IMR-90 (cell line): ENCODE measurements around the gene TACC2.

Experiments
- BHLHE40 ChIP-seq: fragments of 150-350 bp; IDR thresholded peaks from 2 replicates; pipeline ENCODE4 v1.6.1; 2016; ENCODE audit warnings: mild to moderate bottlenecking, low read depth, low read length
- CEBPB ChIP-seq: IDR thresholded peaks from 2 replicates; pipeline ENCODE4 v1.6.1; 2012; ENCODE audit warnings: low read depth, low read length, improper control_type of control experiment
- CHD1 ChIP-seq: IDR thresholded peaks from 2 replicates; pipeline ENCODE4 v1.6.1; 2012; ENCODE audit warnings: low read depth, low read length, improper control_type of control experiment
- MAFK ChIP-seq: IDR thresholded peaks from 2 replicates; pipeline ENCODE4 v1.6.1; 2012; ENCODE audit warnings: low read depth, low read length, improper control_type of control experiment
- NFE2L2 ChIP-seq: fragments of 150-350 bp; IDR thresholded peaks from 2 replicates; pipeline ENCODE4 v1.6.1; 2016; ENCODE audit warnings: low read depth, mild to moderate bottlenecking, low read length
- POLR2A ChIP-seq: IDR thresholded peaks from 2 replicates; pipeline ENCODE4 v1.6.1; 2012; ENCODE audit warnings: mild to moderate bottlenecking, low read depth, low read length
- RAD21 ChIP-seq: IDR thresholded peaks from 2 replicates; pipeline ENCODE4 v1.6.1; 2012; ENCODE audit warnings: low read length, improper control_type of control experiment
- RCOR1 ChIP-seq: IDR thresholded peaks from 2 replicates; pipeline ENCODE4 v1.6.1; 2012; ENCODE audit warnings: mild to moderate bottlenecking, low read length, improper control_type of control experiment; ENCODE audit not compliant: insufficient replicate concordance
- RFX5 ChIP-seq: IDR thresholded peaks from 2 replicates; pipeline ENCODE4 v1.8.0; 2012; ENCODE audit warnings: low read depth, mild to moderate bottlenecking, low read length, moderate library complexity
- SMC3 ChIP-seq: fragments of 150-350 bp; IDR thresholded peaks from 2 replicates; pipeline ENCODE4 v1.6.1; 2016; ENCODE audit warnings: low read depth, mild to moderate bottlenecking, antibody characterized with exemption, low read length, moderate library complexity
- TF ChIP-seq, protein P1 (sequence below): conservative IDR thresholded peaks from 2 replicates; pipeline ENCODE4 v1.5.1; 2012; ENCODE audit warnings: mild to moderate bottlenecking, low read depth, low read length, improper control_type of control experiment
- TF ChIP-seq, protein P2 (sequence below): fragments of 150-350 bp; IDR thresholded peaks from 2 replicates; pipeline ENCODE4 v1.6.1; 2017; ENCODE audit warnings: mild to moderate bottlenecking, antibody characterized with exemption, low read length, low read depth
- TF ChIP-seq, protein P3 (sequence below): fragments of 150-350 bp; IDR thresholded peaks from 2 replicates; pipeline ENCODE4 v1.6.1; 2016; ENCODE audit warnings: low read depth, mild to moderate bottlenecking, low read length, moderate library complexity, borderline replicate concordance

DNA sequence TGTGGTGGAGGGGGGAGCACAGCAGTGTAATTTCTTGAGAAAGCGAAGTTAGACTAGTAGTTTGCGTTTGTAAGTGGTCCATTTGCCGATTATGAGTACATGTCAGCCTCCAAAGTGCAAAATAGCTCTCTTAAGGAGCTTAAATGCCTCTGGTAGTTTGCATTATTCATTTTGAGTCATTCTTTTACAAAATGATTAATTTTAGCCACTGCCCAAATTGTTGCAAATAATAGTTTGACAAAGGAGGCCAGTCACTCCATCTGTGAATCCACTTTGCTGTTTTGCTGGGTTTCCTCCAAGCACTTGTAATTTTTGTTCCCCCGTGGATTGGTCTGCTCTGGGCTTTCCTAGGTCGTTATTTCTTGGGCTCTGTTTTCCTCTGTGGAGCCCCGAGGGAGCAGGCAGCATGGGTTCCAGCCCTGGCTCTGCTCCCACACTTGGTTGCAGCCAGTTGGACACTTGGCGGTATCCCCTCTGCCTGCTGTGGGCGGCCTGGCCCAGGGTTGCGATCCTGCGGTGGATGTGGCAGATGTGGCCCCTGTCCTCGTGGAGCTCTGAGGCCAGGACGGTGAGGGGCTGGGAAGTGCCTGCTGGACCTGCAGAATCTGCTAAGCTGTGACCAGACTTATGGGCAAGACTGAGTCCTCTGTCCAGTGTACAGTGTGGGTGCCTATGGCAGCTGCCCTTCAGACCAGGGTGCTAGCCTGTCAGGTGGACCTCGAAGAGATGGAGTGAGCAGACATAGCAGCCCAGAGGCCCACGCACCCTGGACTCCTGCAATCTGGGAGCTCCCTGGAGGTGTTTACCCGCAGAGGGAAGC lies 153.1 kb downstream of the TACC2 start:
- TF ChIP-seq, protein P1, sequence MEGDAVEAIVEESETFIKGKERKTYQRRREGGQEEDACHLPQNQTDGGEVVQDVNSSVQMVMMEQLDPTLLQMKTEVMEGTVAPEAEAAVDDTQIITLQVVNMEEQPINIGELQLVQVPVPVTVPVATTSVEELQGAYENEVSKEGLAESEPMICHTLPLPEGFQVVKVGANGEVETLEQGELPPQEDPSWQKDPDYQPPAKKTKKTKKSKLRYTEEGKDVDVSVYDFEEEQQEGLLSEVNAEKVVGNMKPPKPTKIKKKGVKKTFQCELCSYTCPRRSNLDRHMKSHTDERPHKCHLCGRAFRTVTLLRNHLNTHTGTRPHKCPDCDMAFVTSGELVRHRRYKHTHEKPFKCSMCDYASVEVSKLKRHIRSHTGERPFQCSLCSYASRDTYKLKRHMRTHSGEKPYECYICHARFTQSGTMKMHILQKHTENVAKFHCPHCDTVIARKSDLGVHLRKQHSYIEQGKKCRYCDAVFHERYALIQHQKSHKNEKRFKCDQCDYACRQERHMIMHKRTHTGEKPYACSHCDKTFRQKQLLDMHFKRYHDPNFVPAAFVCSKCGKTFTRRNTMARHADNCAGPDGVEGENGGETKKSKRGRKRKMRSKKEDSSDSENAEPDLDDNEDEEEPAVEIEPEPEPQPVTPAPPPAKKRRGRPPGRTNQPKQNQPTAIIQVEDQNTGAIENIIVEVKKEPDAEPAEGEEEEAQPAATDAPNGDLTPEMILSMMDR = no peak
- TF ChIP-seq SMC3 (no peak), POLR2A (no peak), RFX5 (no peak), RAD21 (no peak), CHD1 (no peak), CEBPB (no peak), MAFK (no peak), NFE2L2 (no peak), BHLHE40 (no peak), RCOR1 (no peak)
- TF ChIP-seq, protein P2, sequence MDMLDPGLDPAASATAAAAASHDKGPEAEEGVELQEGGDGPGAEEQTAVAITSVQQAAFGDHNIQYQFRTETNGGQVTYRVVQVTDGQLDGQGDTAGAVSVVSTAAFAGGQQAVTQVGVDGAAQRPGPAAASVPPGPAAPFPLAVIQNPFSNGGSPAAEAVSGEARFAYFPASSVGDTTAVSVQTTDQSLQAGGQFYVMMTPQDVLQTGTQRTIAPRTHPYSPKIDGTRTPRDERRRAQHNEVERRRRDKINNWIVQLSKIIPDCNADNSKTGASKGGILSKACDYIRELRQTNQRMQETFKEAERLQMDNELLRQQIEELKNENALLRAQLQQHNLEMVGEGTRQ = no peak
- TF ChIP-seq, protein P3, sequence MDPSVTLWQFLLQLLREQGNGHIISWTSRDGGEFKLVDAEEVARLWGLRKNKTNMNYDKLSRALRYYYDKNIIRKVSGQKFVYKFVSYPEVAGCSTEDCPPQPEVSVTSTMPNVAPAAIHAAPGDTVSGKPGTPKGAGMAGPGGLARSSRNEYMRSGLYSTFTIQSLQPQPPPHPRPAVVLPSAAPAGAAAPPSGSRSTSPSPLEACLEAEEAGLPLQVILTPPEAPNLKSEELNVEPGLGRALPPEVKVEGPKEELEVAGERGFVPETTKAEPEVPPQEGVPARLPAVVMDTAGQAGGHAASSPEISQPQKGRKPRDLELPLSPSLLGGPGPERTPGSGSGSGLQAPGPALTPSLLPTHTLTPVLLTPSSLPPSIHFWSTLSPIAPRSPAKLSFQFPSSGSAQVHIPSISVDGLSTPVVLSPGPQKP = no peak
